ENCODE results near the gene SLC15A2. TPM values are rescaled to one million over a fixed set of nuclear protein-coding genes. Genes with fewer than 3 reads are reported as not detected.

SLC15A2 gene
- total RNA-seq, 4 donors from 2014 or later = 1.9 to 4.9 (median 4.4) TPM

DNA sequence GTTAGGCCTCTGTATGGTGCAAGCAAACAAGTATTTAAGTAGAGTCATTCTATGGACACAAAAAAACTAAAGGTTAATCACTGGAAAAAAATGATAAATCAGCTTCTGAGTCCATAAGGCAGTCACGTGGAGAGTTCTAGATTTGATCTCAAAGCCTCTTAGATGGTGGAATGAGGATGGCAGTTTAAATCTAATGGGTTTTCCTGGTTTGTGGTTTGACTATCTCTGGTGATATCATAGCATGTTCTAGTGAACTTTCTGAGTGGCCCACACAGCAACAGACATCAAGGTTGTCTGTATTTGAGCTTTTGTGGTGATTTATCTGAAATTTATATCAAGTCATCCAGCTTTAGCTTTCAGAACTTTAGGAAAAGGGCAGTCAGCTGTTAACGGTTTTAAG lies 75.4 kb downstream of the SLC15A2 start:
- H3K4me1 ChIP-seq = no peaks in the 10 kb centered on the region
- WGBS, 2 donors = 71 to 91% methylated on average over 2 of the region's 2 CpGs
- H3K4me3 ChIP-seq = no peak overlapping the region
- no peak for DNase-seq
- H3K27me3 ChIP-seq = no peaks in the 10 kb centered on the region
- TF ChIP-seq, protein P1, sequence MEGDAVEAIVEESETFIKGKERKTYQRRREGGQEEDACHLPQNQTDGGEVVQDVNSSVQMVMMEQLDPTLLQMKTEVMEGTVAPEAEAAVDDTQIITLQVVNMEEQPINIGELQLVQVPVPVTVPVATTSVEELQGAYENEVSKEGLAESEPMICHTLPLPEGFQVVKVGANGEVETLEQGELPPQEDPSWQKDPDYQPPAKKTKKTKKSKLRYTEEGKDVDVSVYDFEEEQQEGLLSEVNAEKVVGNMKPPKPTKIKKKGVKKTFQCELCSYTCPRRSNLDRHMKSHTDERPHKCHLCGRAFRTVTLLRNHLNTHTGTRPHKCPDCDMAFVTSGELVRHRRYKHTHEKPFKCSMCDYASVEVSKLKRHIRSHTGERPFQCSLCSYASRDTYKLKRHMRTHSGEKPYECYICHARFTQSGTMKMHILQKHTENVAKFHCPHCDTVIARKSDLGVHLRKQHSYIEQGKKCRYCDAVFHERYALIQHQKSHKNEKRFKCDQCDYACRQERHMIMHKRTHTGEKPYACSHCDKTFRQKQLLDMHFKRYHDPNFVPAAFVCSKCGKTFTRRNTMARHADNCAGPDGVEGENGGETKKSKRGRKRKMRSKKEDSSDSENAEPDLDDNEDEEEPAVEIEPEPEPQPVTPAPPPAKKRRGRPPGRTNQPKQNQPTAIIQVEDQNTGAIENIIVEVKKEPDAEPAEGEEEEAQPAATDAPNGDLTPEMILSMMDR (IDR thresholded peaks at IDR 0.05) = no peak
- no peak for TF ChIP-seq POLR2A (IDR thresholded peaks at IDR 0.05)
- no peak overlapping the region for H3K27ac ChIP-seq
- no peaks in the 10 kb centered on the region for H3K9me3 ChIP-seq
- intact Hi-C loops (cut with DNase I) = no loop called here
- H3K36me3 ChIP-seq = no peaks in the 10 kb centered on the region

DNA sequence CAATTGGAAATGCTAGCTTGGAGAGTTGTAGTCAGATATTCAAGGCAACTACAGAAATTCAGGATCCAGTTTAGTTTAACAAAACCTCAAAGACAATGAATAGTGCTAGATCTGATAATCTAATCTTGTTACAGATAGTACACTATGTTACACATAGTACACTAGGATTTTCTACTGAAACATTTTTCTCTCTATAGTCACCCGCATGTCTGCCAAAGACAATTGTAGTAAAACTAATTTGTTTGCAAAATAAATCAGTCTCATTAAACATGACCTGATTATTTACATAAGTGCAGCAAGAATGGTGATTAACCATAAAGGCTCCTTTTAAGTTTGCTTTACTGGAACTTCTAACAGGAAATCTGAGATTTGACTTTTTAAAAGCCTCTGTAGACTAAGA lies 75.8 kb downstream of the SLC15A2 start:
- no peak for TF ChIP-seq POLR2A (IDR thresholded peaks at IDR 0.05)
- TF ChIP-seq, protein P1 (IDR thresholded peaks at IDR 0.05) = no peak
- H3K4me3 ChIP-seq = no peak overlapping the region
- H3K9me3 ChIP-seq = no peaks in the 10 kb centered on the region
- H3K4me1 ChIP-seq = no peaks in the 10 kb centered on the region
- WGBS, 2 donors = 59 to 67% methylated on average over 1 of the region's 1 CpG
- intact Hi-C loops (cut with DNase I) = no loop called here
- no peaks in the 10 kb centered on the region for H3K36me3 ChIP-seq
- H3K27me3 ChIP-seq = no peaks in the 10 kb centered on the region
- no peak for DNase-seq
- H3K27ac ChIP-seq = no peak overlapping the region

DNA sequence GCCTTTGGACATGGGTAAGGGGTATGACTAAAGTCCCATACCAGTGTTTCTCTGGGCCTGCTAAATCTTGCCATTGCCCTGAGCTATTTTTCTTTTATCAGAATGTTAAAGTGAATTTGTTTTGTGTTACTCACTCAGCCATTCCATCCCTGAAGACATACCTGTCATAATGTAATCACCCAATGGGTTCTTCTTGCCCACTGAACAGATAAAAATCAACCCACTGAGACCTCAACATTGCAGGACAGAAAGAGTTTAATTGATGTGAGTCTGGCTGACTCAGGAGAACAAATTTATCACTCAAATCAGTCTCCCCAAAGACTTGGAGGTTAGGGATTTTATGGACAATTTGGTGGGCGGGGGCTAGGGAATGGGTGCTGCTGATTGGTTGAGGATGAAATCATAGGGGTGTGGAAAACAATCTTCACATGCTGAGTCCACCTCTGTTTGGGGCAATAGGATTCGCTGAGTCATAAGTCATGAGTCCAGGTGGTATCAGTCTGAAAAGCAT lies 80.5 kb downstream of the SLC15A2 start:
- DNase-seq = no peak
- Histone ChIP-seq H3K36me3 (no peaks in the 10 kb centered on the region), H3K4me1 (peaks cover 0 to 14% (median 13%) of the 10 kb centered on the region in 3 donors), H3K4me3 (no peak overlapping the region), H3K9me3 (no peaks in the 10 kb centered on the region), H3K27ac (no peak overlapping the region), H3K27me3 (no peaks in the 10 kb centered on the region)
- 65 to 79% methylated on average over 2 of the region's 2 CpGs for WGBS, 2 donors
- intact Hi-C loops (cut with DNase I) = no loop called here
- TF ChIP-seq, protein P1 (IDR thresholded peaks at IDR 0.05) = no peak
- no peak for TF ChIP-seq POLR2A (IDR thresholded peaks at IDR 0.05)

DNA sequence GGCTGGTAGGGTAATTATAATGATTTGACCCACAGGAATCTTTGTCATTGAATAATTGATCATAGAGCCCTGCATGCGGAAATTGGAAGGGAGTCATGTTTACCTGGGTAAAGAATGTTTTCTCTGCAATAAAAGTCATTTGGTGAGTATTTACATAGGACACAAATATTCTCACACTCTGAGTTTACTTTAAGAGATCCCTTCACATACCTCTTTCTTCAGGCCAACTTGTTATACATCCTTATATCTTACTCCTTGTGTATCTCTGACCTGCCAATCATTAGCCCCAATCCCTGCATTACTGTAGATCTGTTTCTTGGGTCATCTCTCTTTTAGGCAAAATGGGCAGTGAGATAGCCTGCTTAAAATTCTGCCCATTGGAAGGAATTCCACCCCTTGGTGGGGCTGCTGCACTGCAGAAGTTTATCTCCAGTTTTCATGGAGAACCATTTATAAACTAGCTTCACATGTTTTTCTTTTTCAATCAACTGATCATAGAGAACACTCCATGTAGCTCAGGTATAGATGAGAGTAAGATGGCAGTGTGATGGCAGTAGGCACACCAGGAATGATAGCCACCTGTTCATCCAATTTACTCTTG lies 81.6 kb downstream of the SLC15A2 start:
- 87 to 100% methylated on average over 1 of the region's 1 CpG for WGBS, 2 donors
- no peaks in the 10 kb centered on the region for H3K36me3 ChIP-seq
- H3K9me3 ChIP-seq = no peaks in the 10 kb centered on the region
- intact Hi-C loops (cut with DNase I) = no loop called here
- no peak for TF ChIP-seq POLR2A (IDR thresholded peaks at IDR 0.05)
- TF ChIP-seq, protein P1 (IDR thresholded peaks at IDR 0.05) = no peak
- no peak for DNase-seq
- no peak overlapping the region for H3K27ac ChIP-seq
- no peak overlapping the region for H3K4me3 ChIP-seq
- H3K27me3 ChIP-seq = no peaks in the 10 kb centered on the region
- peaks cover 0 to 25% (median 17%) of the 10 kb centered on the region in 3 donors for H3K4me1 ChIP-seq

- TF ChIP-seq, protein P1 (IDR thresholded peaks at IDR 0.05) = no peak
- no peak for TF ChIP-seq POLR2A (IDR thresholded peaks at IDR 0.05)
- Histone ChIP-seq H3K4me1 (peaks cover 0 to 31% (median 17%) of the 10 kb centered on the region in 3 donors), H3K36me3 (no peaks in the 10 kb centered on the region), H3K27ac (no peak overlapping the region), H3K27me3 (no peaks in the 10 kb centered on the region), H3K4me3 (no peak overlapping the region), H3K9me3 (no peaks in the 10 kb centered on the region)
- 90 to 91% methylated on average over 1 of the region's 1 CpG for whole genome bisulfite sequencing, 2 donors
- DNase-seq = no peak
- intact Hi-C loops (cut with DNase I) = no loop called here
Observed at GRCh38 chr3:121976727-121977126, 82.5 kb downstream of the SLC15A2 start.

Data from esophagus squamous epithelium (tissue), 5 donors.